Measurements from ENCODE around the gene RNH1. TPM values are rescaled to one million over a fixed set of nuclear protein-coding genes. Genes with fewer than 3 reads are reported as not detected.

The RNH1 gene
- total and polyA plus RNA-seq, 2 of the 8 experiments (the other 6 are each of a cell fraction or from before 2014, with no cell fraction given): 48.7 to 49.8 TPM

DNA sequence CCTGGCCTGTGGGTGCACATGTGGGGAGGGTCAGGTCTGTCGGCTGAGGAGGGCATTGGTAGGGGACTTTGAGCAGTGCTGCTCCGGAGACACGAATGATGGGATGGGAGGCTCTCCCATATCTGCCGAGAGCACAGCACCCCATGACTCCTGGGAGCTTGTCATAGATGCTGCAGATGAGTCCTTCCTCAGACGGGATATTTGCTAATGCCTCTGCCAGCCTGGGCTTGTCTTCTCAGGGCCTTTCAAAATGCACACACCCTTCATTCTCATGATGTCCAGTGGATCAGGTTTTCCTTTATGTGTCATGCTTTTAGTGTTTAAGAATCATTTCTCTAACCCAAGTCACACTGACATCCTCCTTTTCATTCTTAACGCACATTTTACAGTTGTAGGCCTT lies 8.1 kb upstream of the RNH1 start:
- no peak for DNase-seq (ENCODE audit: low read depth in 1 of 2, low spot score in 2 of 2)
- no peak overlapping the region for H4K91ac ChIP-seq (replicated peaks; ENCODE audit: insufficient read length, low read length)
- H3K79me1 ChIP-seq (ENCODE audit: low read depth, low read length): no peaks in the 10 kb centered on the region; the same call in 1 of the 2 replicates
- no peaks in the 10 kb centered on the region for H3K79me2 ChIP-seq (ENCODE audit: control insufficient read depth in 1 of 2, insufficient read depth in 2 of 2, low read length in 2 of 2)
- no peak overlapping the region for H2BK120ac ChIP-seq (replicated peaks; ENCODE audit: low read depth, low read length)
- no peak overlapping the region for H3K18ac ChIP-seq (ENCODE audit: extremely low read depth, low read length)
- H3K23me2 ChIP-seq (ENCODE audit: low read depth, low read length): no peaks in the 10 kb centered on the region
- H3K9me3 ChIP-seq (ENCODE audit: insufficient read depth in 2 of 2, low read depth in 1 of 2, low read length in 1 of 2): peaks cover 4 to 14% of the 10 kb centered on the region in 2 experiments; a peak in 1 of 4 replicates
- H2AFZ ChIP-seq (ENCODE audit: low read length): no peak overlapping the region
- H2BK5ac ChIP-seq (ENCODE audit: low read depth, low read length): no peak overlapping the region
- H4K5ac ChIP-seq (ENCODE audit: insufficient read length, low read depth, low read length): no peak overlapping the region
- no peak overlapping the region for H2BK12ac ChIP-seq (ENCODE audit: low read depth, low read length)
- no peaks in the 10 kb centered on the region for H3K36me3 ChIP-seq (ENCODE audit: control insufficient read depth in 2 of 4, insufficient read depth in 4 of 4, low read length in 3 of 4)
- H3K4me3 ChIP-seq (ENCODE audit: extremely low read depth in 1 of 4, insufficient read depth in 2 of 4, low read depth in 3 of 4, low read length in 4 of 4): no peak overlapping the region
- no peak overlapping the region for H2BK20ac ChIP-seq (ENCODE audit: low read length)
- H4K8ac ChIP-seq (ENCODE audit: extremely low read depth, insufficient read depth, low read length): no peak overlapping the region
- FAIRE-seq: no peak
- 89% methylated on average over 6 of the region's 6 CpGs; no CpG with 5 or more reads in 1 of the 2 experiments for WGBS, 2 experiments (ENCODE audit: extremely low coverage in 1 of 2, insufficient coverage in 1 of 2, insufficient read length in 1 of 2, insufficient replicate concordance in 2 of 2, low coverage in 1 of 2, low lambda C conversion rate in 2 of 2, missing lambda C conversion rate in 1 of 2)
- no peaks in the 10 kb centered on the region for H3K4me1 ChIP-seq (replicated peaks in 1 of 4; ENCODE audit: control insufficient read depth in 3 of 4, insufficient read depth in 4 of 4, low read length in 3 of 4)
- H3K9ac ChIP-seq (replicated peaks in 1 of 4; ENCODE audit: extremely low read depth in 1 of 4, low read depth in 3 of 4, low read length in 3 of 4): no peak overlapping the region
- 0 out of 7 replicates have a peak, but pooled peaks cover 0 to 3% (median 0%) of the 10 kb centered on the region in 4 experiments for H3K27me3 ChIP-seq (replicated peaks in 1 of 4; ENCODE audit: control insufficient read depth in 3 of 4, extremely low read depth in 1 of 4, insufficient read depth in 3 of 4, low read length in 3 of 4)
- H3K4ac ChIP-seq (replicated peaks; ENCODE audit: insufficient read length, low read depth, low read length): no peak overlapping the region
- no peak overlapping the region for H3K14ac ChIP-seq (ENCODE audit: insufficient read length)
- no peak overlapping the region for H3K27ac ChIP-seq (ENCODE audit: low read depth, low read length)
- POLR2A ChIA-PET (ENCODE audit: partially characterized antibody): interaction anchor here (1.0 kb wide), 1 partner anchor 11 kb away, joined by 3 read pairs; no protein-coding TSS in a partner anchor
- CTCF ChIA-PET (ENCODE audit: partially characterized antibody): interaction anchor here (1.7 kb wide), 1 partner anchor 14 kb away, joined by 3 read pairs; no protein-coding TSS in a partner anchor
- no peak overlapping the region for H3K4me2 ChIP-seq (ENCODE audit: insufficient read depth in 1 of 2, low read depth in 2 of 2, low read length in 2 of 2)
- no peak overlapping the region for H2AK5ac ChIP-seq (ENCODE audit: low read depth, low read length)
- peaks cover 0 to 2% of the 10 kb centered on the region in 2 experiments for H4K20me1 ChIP-seq (replicated peaks in 1 of 2; ENCODE audit: control insufficient read depth in 1 of 2, insufficient read depth in 2 of 2, low read length in 2 of 2)
- no peak overlapping the region for H2BK15ac ChIP-seq (ENCODE audit: low read length)
- H3K23ac ChIP-seq (ENCODE audit: insufficient read length): no peak overlapping the region
- H3K56ac ChIP-seq (replicated peaks; ENCODE audit: insufficient read length, low read depth, low read length): no peak overlapping the region
- TF ChIP-seq CBX5 (IDR thresholded peaks at IDR 0.05; ENCODE audit: low read depth, low read length) (no peak), GTF2F1 (IDR thresholded peaks at IDR 0.05; ENCODE audit: borderline replicate concordance, low read depth, low read length) (no peak), ATF2 (IDR thresholded peaks at IDR 0.05; ENCODE audit: low read length) (no peak), SUZ12 (IDR thresholded peaks at IDR 0.05; ENCODE audit: low read length) (no peak), POU5F1 (IDR thresholded peaks at IDR 0.05; ENCODE audit: low read depth, low read length) (no peak), RBBP5 (IDR thresholded peaks at IDR 0.05; ENCODE audit: borderline replicate concordance, low read depth, low read length) (no peak), JUN (IDR thresholded peaks at IDR 0.05; ENCODE audit: low read depth, low read length) (no peak), EZH2 (IDR thresholded peaks at IDR 0.05; ENCODE audit: low read depth, low read length, severe bottlenecking) (no peak), HDAC2 (IDR thresholded peaks at IDR 0.05; ENCODE audit: borderline replicate concordance in 1 of 2, low read depth in 2 of 2, low read length in 2 of 2) (no peak), JUND (IDR thresholded peaks at IDR 0.05; ENCODE audit: low read length) (no peak), FOSL1 (IDR thresholded peaks at IDR 0.05; ENCODE audit: insufficient read depth, low read depth, low read length) (no peak), HDAC6 (IDR thresholded peaks at IDR 0.05; ENCODE audit: low read depth, low read length) (no peak)

Data from H1 (cell line).